ENCODE measurements around the gene CXCL5.
"Not testable (repeated sequence)": the region's sequence is repeated elsewhere in the genome, so short reads cannot be mapped to it uniquely, and the experiment has no call there.

Gene CXCL5

GRCh38 chr4:74014332-74014731, 15.9 kb upstream of the CXCL5 start:
- peak; percentile 24 for DNase-seq

- DNase-seq, result no peak
Measured at GRCh38 chr4:74013264-74013663, 14.8 kb upstream of the CXCL5 start.

DNA sequence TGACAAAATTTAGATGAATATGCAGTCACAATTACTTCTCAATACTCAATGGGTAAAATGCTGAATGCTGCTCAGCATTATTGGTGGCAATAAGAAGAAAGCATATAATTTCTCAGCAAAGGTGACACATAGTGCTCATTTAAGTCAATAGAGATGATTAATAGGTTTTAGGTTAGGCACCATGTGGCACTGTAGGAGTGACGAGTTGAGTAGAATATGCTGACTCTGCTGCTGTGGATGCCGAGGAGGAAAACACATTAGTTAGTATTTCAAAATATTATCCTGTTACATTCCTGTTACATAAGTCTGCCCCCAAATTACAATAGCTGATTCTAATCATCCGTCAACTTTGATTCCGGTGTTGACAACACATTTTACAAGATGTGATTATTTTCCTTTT, 13.7 kb upstream of the CXCL5 start:
- no peak for DNase-seq

DNA sequence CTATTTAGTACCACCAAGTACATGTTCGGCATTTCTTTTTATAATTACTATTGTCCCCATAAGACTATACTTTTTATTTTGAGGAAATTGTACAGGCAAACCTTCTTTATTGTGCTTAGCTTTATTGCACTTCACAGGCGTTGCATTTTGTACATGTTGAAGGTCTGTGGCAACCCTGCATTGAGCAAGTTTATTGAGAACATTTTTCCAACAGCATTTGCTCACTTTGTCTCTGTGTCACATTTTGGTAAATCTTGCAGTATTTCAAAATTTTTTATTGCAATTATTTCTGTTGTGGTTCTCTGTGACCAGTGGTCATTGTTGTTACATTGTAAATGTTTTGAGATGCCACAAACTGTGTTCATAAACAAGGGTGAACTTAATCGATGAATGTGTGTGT, 10.8 kb upstream of the CXCL5 start:
- DNase-seq, result no peak

- DNase-seq, result no peak
Measured at GRCh38 chr4:74006009-74006476, 7.6 kb upstream of the CXCL5 start.

DNA sequence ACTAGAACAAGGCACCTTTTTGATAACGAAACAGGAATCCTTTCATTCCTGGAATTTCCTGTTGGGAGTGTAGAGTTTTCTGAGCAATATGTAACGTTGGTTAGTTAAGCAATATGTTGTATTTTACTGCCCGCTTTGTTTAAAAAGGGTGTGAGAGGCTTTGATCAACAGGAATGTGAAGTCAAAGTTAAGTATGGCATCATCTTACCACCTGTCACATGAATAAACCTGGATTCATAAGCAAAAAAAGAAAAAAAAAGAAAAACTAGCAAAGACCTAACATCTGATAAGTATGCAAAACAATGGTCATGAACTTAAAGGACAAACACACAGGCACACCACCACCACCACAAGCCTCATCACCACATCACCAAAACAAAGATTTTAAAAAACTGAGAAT, 7.1 kb upstream of the CXCL5 start:
- DNase-seq, result no peak

GRCh38 chr4:74004668-74005067, 6.2 kb upstream of the CXCL5 start:
- no peak for DNase-seq

- DNase-seq, result no peak
Measured at GRCh38 chr4:74000301-74000700, 1.8 kb upstream of the CXCL5 start.

GRCh38 chr4:73992050-73992449, 6.4 kb downstream of the CXCL5 start:
- DNase-seq, result no peak

GRCh38 chr4:73991742-73992000, 6.8 kb downstream of the CXCL5 start:
- peak; percentile 39 for DNase-seq

DNA sequence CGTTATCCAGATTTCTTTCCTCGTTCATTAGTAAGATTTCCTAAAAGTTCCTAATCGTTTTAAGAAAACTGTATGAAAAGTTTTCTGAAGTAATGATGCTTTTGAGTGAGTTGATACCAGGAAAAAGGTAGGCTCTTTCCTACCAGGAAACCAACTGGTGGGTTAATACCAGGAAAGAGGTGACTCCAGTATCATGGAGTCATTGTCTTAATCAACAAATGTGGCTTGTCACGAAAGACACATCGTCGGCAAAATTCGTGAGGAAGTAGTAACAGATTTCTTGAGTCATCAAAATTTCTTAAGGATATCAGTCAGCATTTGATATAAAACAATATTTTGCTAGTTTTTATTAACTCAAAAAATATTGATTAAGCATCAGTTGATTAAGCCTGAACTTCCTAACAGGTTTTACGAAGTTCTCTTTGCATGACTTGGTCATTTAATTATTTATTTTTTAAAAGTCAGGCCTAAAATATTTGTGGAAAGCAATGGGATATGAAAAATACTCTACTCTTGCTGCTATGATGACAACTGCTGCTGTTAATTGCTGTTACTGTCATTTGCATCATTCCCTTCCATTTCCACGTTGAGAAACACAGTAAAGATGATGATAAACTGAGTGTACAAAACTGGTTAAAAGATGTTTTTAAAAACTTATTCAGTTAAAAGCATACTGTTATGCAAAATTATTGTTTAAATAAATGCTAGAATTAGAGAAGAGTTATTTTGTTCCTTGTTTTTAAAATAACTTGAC, 7.3 kb downstream of the CXCL5 start:
- DNase-seq, result no peak

- DNase-seq, result no peak
Measured at GRCh38 chr4:73989928-73990327, 8.5 kb downstream of the CXCL5 start.

- no peak for DNase-seq
Measured at GRCh38 chr4:73989031-73989430, 9.4 kb downstream of the CXCL5 start.

DNA sequence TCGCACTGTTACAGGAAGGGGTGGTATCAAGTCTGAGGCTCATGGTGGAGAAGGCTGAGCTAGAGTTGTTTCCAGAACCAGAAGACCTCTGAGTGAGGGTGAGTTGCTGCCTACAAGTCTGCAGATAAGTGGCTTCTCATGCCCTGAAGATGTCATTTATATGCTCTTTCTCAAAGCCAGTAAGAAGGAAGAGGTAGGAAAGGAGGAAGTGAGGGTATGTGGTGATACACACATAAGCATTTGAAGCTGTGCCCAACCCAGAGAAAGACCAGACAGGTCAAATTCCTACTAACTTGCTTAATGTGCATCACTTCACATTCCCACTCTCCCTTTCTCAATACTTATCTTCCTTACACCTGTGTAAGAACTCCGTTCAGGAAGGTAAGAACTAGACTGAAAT, 10.4 kb downstream of the CXCL5 start, which contains the start of gene PPBP:
TSS of gene PPBP (minus strand) at position 130 of the 400 bp plus-strand sequence. CDS start at position 43, 87 bp downstream.
- DNase-seq, result peak; percentile 48

DNA sequence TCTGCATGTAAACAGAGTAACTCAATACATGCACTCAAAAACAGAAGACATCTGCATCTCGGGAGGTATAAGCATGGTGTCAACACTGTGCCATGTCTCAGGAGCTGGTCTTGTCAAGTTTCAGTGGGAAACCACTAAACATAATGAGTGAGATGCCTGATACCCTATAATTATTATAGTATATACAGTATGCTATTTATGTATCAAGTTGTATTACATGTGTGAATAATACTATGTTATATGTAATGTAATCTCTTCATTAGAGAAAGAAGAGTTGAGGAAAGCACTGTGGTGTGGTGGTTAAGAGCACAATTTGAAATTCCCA, 13.0 kb downstream of the CXCL5 start:
- DNase-seq, result no peak

GRCh38 chr4:73984736-73985527, 13.5 kb downstream of the CXCL5 start:
- DNase-seq, result no peak

DNA sequence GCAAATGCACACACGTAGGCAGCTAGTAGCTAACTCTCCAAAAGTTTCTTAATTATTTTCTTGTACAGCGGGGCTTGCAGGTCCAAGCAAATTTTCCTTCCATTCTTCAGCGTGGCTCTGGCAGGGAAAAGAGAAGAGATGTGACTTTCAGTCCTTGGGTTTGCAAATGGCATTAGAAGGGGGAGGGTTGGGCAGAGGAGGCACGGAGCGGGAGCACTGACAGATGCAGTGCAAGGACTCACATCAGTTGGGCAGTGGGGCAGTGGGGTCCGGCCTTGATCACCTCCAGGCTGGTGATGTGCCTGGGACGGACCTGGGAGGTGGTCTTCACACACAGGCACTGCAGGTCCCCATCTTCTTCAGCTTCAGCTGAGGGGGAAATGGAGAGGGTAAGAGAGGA, 17.3 kb downstream of the CXCL5 start:
- not testable (repeated sequence) for DNase-seq

DNA sequence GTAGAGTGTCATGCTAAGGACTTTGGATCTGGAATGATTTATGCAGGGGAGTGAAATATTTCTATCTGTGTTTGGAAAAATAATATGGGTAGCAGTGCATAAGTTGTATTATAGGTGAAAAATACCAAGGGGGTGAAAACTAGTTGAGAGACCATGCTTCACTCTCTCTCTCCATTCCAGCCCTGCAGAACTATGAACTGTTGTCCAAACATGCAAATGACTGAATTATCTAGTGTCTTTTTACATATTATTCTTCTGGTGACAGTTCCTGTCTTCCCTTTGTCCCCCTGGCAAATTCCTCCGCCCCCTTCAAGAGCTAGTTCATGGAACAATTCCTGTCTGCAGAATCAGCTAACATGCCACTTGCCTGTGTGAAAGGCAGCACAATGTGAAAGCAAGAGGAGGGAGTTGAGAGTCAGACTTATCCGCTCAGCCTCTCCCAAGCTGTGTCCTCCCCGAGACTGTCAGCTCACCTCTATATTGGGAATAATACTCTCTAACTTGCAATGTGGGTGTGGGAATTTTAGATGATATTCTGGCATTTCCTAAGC, 19.0 kb downstream of the CXCL5 start:
- DNase-seq, result no peak

DNA sequence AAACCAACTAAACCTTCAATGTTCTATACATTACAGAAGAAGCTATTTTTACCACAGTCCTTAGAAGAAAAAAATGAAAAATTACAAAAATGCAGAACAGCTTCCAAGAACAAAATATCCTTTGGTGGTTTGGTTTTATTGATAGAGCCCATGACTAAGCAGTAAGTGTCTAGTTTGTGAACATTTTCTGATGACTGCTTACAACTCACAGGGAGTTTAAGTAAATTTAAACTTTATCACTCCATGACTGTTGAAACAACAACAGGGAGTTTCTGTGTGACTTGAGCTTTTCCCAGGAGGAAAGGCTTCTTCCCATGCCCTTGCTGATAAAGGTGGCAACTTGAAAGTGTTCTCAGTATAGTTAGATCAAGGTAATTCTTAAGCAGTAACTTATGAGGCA, 19.6 kb downstream of the CXCL5 start:
- DNase-seq, result peak; percentile 69

- DNase-seq, result no peak
Measured at GRCh38 chr4:73976716-73977115, 21.8 kb downstream of the CXCL5 start.

DNA sequence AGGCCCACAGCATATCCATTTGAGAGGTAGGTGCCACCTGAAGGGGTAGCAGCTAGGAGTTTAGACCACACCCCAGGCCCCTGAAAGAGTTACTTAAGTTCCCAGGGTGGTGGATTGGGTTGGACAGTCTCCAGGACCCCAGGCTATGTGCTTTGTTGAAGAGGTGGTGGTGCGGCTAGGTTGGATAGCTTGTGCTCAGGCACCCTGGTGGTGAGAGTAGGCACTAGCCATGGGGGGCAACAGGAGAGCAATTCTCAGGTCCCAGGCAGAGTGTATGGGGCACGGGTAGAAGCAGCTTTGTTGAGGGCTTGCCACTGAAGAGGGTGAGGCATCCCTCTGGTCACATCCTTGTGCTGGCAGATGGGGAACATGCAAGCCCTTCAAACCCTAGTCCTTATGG, 22.3 kb downstream of the CXCL5 start:
- DNase-seq, result no peak

DNA sequence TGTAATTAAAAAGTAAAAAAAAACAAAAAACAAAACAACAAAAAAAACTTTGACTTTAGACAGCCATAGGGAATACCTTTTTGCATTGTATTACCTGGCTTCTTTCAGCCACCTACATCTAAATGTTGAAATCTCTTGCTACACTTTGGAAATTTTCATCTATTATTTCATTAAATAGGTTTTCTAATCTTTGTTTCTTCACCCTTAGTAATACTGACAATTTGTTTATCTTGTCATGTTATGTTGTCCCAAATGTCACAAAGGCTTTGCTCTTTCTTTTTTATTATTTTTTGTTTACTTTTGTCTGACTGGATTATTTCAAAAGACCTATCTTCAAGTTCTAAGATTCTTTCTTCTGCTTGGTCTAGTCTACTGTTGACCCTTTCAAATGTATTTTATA, 24.1 kb downstream of the CXCL5 start:
- no peak for DNase-seq

- DNase-seq, result no peak
Measured at GRCh38 chr4:73970945-73971344, 27.5 kb downstream of the CXCL5 start.

- no peak for DNase-seq
Measured at GRCh38 chr4:73970011-73970410, 28.5 kb downstream of the CXCL5 start.
